ENCODE measurements around the gene TVP23A. TPM values are rescaled to one million over a fixed set of nuclear protein-coding genes. Genes with fewer than 3 reads are reported as not detected.

The TVP23A gene
- total and polyA plus RNA-seq, 10 of the 15 experiments (the other 5 are each of a cell fraction or from before 2014, with no cell fraction given): 1.1 to 6.4 (median 2.2) TPM

- TF ChIP-seq, protein P1, sequence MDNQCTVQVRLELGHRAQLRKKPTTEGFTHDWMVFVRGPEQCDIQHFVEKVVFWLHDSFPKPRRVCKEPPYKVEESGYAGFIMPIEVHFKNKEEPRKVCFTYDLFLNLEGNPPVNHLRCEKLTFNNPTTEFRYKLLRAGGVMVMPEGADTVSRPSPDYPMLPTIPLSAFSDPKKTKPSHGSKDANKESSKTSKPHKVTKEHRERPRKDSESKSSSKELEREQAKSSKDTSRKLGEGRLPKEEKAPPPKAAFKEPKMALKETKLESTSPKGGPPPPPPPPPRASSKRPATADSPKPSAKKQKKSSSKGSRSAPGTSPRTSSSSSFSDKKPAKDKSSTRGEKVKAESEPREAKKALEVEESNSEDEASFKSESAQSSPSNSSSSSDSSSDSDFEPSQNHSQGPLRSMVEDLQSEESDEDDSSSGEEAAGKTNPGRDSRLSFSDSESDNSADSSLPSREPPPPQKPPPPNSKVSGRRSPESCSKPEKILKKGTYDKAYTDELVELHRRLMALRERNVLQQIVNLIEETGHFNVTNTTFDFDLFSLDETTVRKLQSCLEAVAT (IDR thresholded peaks at IDR 0.05): peak; percentile 90
- TF ChIP-seq CREM (IDR thresholded peaks at IDR 0.05; ENCODE audit: low read depth): peak; percentile 80; the same call in 1 of the 2 replicates
- TF ChIP-seq KLF5 (IDR thresholded peaks at IDR 0.05; ENCODE audit: partially characterized antibody): no peak
- TF ChIP-seq JUND (IDR thresholded peaks at IDR 0.05; ENCODE audit: low read depth, low read length): no peak; the same call in 1 of the 2 replicates
- TF ChIP-seq TARDBP (IDR thresholded peaks at IDR 0.05; ENCODE audit: borderline replicate concordance): no peak
- TF ChIP-seq NBN (IDR thresholded peaks at IDR 0.05): peak; percentile 74; the same call in 1 of the 2 replicates
- TF ChIP-seq GATAD2B (conservative IDR thresholded peaks at IDR 0.05; ENCODE audit: low read depth): peak; percentile 80
- TF ChIP-seq WRNIP1 (IDR thresholded peaks at IDR 0.05; ENCODE audit: borderline replicate concordance, low read depth, low read length): no peak
- TF ChIP-seq PKNOX1 (IDR thresholded peaks at IDR 0.05): no peak
- no peak for TF ChIP-seq ZBTB33 (IDR thresholded peaks at IDR 0.05)
- TF ChIP-seq, protein P2, sequence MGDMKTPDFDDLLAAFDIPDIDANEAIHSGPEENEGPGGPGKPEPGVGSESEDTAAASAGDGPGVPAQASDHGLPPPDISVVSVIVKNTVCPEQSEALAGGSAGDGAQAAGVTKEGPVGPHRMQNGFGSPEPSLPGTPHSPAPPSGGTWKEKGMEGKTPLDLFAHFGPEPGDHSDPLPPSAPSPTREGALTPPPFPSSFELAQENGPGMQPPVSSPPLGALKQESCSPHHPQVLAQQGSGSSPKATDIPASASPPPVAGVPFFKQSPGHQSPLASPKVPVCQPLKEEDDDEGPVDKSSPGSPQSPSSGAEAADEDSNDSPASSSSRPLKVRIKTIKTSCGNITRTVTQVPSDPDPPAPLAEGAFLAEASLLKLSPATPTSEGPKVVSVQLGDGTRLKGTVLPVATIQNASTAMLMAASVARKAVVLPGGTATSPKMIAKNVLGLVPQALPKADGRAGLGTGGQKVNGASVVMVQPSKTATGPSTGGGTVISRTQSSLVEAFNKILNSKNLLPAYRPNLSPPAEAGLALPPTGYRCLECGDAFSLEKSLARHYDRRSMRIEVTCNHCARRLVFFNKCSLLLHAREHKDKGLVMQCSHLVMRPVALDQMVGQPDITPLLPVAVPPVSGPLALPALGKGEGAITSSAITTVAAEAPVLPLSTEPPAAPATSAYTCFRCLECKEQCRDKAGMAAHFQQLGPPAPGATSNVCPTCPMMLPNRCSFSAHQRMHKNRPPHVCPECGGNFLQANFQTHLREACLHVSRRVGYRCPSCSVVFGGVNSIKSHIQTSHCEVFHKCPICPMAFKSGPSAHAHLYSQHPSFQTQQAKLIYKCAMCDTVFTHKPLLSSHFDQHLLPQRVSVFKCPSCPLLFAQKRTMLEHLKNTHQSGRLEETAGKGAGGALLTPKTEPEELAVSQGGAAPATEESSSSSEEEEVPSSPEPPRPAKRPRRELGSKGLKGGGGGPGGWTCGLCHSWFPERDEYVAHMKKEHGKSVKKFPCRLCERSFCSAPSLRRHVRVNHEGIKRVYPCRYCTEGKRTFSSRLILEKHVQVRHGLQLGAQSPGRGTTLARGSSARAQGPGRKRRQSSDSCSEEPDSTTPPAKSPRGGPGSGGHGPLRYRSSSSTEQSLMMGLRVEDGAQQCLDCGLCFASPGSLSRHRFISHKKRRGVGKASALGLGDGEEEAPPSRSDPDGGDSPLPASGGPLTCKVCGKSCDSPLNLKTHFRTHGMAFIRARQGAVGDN (IDR thresholded peaks at IDR 0.05): peak; percentile 66
- peak; percentile 77 for TF ChIP-seq ATF2 (IDR thresholded peaks at IDR 0.05; ENCODE audit: low read length)
- TF ChIP-seq CBFB (IDR thresholded peaks at IDR 0.05; ENCODE audit: low read depth): peak; percentile 97
- peak; percentile 91 for TF ChIP-seq IKZF2 (IDR thresholded peaks at IDR 0.05)
- TF ChIP-seq YBX1 (IDR thresholded peaks at IDR 0.05): no peak
- TF ChIP-seq FOXM1 (IDR thresholded peaks at IDR 0.05; ENCODE audit: low read depth, low read length): peak; percentile 95
- TF ChIP-seq, protein P3, sequence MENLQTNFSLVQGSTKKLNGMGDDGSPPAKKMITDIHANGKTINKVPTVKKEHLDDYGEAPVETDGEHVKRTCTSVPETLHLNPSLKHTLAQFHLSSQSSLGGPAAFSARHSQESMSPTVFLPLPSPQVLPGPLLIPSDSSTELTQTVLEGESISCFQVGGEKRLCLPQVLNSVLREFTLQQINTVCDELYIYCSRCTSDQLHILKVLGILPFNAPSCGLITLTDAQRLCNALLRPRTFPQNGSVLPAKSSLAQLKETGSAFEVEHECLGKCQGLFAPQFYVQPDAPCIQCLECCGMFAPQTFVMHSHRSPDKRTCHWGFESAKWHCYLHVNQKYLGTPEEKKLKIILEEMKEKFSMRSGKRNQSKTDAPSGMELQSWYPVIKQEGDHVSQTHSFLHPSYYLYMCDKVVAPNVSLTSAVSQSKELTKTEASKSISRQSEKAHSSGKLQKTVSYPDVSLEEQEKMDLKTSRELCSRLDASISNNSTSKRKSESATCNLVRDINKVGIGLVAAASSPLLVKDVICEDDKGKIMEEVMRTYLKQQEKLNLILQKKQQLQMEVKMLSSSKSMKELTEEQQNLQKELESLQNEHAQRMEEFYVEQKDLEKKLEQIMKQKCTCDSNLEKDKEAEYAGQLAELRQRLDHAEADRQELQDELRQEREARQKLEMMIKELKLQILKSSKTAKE (IDR thresholded peaks at IDR 0.05; ENCODE audit: low read depth, poor library complexity, severe bottlenecking): peak; percentile 81
- peak; percentile 88; the same call in 1 of the 2 replicates for TF ChIP-seq MTA3 (IDR thresholded peaks at IDR 0.05; ENCODE audit: borderline replicate concordance, low read length)
- peak; percentile 94 for TF ChIP-seq IKZF1 (conservative IDR thresholded peaks at IDR 0.05)
Measured at GRCh38 chr16:10835281-10835931, 16.8 kb upstream of the TVP23A start (continued).
